Tibial artery (tissue), 4 donors: ENCODE data around the gene RNF40.
"Not testable (repeated sequence)": the region's sequence is repeated elsewhere in the genome, so short reads cannot be mapped to it uniquely, and the experiment has no call there.

Experiments
- DNase-seq, 2 donors: peaks; one replicate each; pipeline ENCODE4 v3.0.0-alpha.2; 2019
- H3K27ac ChIP-seq, 2 donors: fragments of 200-600 bp; sonication (generic) in 1 of 2; 1 replicate in 1 of 2; 2 replicates in 1 of 2; pipeline ENCODE4 v1.5.1; 2018 to 2019; ENCODE audit warnings: mild to moderate bottlenecking in 1 of 2
- H3K27me3 ChIP-seq, 2 donors: fragments of 200-600 bp; sonication (generic) in 1 of 2; one replicate each; pipeline versions ENCODE4 v1.5.1 to v1.6.0; 2016 to 2019
- H3K36me3 ChIP-seq, 3 donors: fragments of 200-600 bp; sonication (generic) in 2 of 3; one replicate each; pipeline ENCODE4 v1.5.1; 2016 to 2019; ENCODE audit warnings: mild to moderate bottlenecking in 2 of 3
- H3K4me1 ChIP-seq, 4 donors: fragments of 200-600 bp; sonication (generic) in 2 of 4; 1 replicate in 3 of 4; 2 replicates in 1 of 4; pipeline ENCODE4 v1.5.1; 2016 to 2019
- H3K4me3 ChIP-seq, 2 donors: fragments of 200-600 bp; sonication (generic) in 1 of 2; 1 replicate in 1 of 2; 2 replicates in 1 of 2; pipeline ENCODE4 v1.5.1; 2018 to 2019; ENCODE audit warnings: mild to moderate bottlenecking in 2 of 2
- H3K9me3 ChIP-seq, 3 donors: fragments of 200-600 bp; sonication (generic) in 1 of 3; one replicate each; pipeline ENCODE4 v1.5.1; 2016 to 2019
- intact Hi-C: fragments of 100-400 bp; cut with DNase I; formaldehyde crosslinking; loops from one replicate; pipeline ENCODE4 v1.15.0; 2023; ENCODE audit warnings: low total_unique reads
- TF ChIP-seq, protein P1 (sequence below), 2 experiments: fragments of 200-600 bp in 1 of 2; fragments of 450-650 bp in 1 of 2; IDR thresholded peaks; one replicate each; pipeline ENCODE4 v1.5.1; 2017 to 2019; ENCODE audit warnings: antibody characterized with exemption in 2 of 2, mild to moderate bottlenecking in 1 of 2, moderate library complexity in 1 of 2

Gene RNF40

GRCh38 chr16:30797670-30798309 is 35.7 kb downstream of the RNF40 start:
- DNase-seq, result no peak
- H3K36me3 ChIP-seq, result no peaks in the 10 kb centered on the region
- TF ChIP-seq, protein P1, sequence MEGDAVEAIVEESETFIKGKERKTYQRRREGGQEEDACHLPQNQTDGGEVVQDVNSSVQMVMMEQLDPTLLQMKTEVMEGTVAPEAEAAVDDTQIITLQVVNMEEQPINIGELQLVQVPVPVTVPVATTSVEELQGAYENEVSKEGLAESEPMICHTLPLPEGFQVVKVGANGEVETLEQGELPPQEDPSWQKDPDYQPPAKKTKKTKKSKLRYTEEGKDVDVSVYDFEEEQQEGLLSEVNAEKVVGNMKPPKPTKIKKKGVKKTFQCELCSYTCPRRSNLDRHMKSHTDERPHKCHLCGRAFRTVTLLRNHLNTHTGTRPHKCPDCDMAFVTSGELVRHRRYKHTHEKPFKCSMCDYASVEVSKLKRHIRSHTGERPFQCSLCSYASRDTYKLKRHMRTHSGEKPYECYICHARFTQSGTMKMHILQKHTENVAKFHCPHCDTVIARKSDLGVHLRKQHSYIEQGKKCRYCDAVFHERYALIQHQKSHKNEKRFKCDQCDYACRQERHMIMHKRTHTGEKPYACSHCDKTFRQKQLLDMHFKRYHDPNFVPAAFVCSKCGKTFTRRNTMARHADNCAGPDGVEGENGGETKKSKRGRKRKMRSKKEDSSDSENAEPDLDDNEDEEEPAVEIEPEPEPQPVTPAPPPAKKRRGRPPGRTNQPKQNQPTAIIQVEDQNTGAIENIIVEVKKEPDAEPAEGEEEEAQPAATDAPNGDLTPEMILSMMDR (IDR thresholded peaks at IDR 0.05), result no peak
- no peak overlapping the region for H3K4me3 ChIP-seq
- H3K27me3 ChIP-seq, result no peaks in the 10 kb centered on the region
- H3K4me1 ChIP-seq, result no peaks in the 10 kb centered on the region
- intact Hi-C loops, result loop anchor here (10.0 kb wide), 1 partner anchor 77 kb away; no protein-coding TSS in a partner anchor
- no peak overlapping the region for H3K27ac ChIP-seq
- H3K9me3 ChIP-seq, result no peaks in the 10 kb centered on the region

DNA sequence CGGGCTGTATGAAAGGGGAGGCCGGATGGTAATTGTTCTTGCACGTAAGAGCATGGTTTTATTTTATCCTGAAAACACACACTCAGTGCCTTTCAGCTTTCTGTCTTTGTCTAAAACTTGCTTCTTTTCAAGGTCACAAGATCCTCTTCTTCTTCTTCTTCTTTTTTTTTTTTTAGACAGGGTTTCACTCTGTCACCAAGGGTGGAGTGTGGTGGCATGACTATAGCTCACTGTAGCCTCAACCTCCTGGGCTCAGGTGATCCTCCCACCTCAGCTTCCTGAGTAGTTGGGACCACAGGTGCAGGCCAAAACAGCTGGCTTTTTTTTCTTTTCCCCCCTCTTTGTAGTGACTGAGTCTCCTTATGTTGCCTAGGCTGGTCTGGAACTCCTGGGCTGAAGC is 40.8 kb downstream of the RNF40 start:
- Histone ChIP-seq H3K27ac (no peak overlapping the region), H3K36me3 (no peaks in the 10 kb centered on the region), H3K9me3 (no peaks in the 10 kb centered on the region), H3K4me3 (no peak overlapping the region), H3K4me1 (peaks cover 0 to 22% (median 10%) of the 10 kb centered on the region in 4 donors), H3K27me3 (no peaks in the 10 kb centered on the region)
- DNase-seq, result no peak
- intact Hi-C loops, result loop anchor here (10.0 kb wide), 1 partner anchor 58 kb away; the partner anchor contains the start of gene PHKG2
- TF ChIP-seq, protein P1 (IDR thresholded peaks at IDR 0.05), result no peak

- intact Hi-C loops, result loop anchor here (10.0 kb wide), 1 partner anchor 60 kb away; the partner anchor contains the start of gene PHKG2
- no peaks in the 10 kb centered on the region for H3K36me3 ChIP-seq
- peaks cover 0 to 22% (median 10%) of the 10 kb centered on the region in 4 donors for H3K4me1 ChIP-seq
- no peaks in the 10 kb centered on the region for H3K9me3 ChIP-seq
- TF ChIP-seq, protein P1 (IDR thresholded peaks at IDR 0.05), result no peak
- no peaks in the 10 kb centered on the region for H3K27me3 ChIP-seq
- peak overlapping the region; percentile 92 to 93 for H3K27ac ChIP-seq
- DNase-seq, result no peak
- peak overlapping the region; percentile 69 to 90 for H3K4me3 ChIP-seq
These were observed 42.9 kb downstream of the RNF40 start for GRCh38 chr16:30805056-30805369.

GRCh38 chr16:30805370-30806169 is 43.4 kb downstream of the RNF40 start:
- Histone ChIP-seq H3K4me1 (peaks cover 0 to 22% (median 10%) of the 10 kb centered on the region in 4 donors), H3K36me3 (no peaks in the 10 kb centered on the region), H3K27ac (peak overlapping the region; percentile 92 to 93), H3K27me3 (no peaks in the 10 kb centered on the region), H3K9me3 (no peaks in the 10 kb centered on the region), H3K4me3 (peak overlapping the region; percentile 69 to 90)
- intact Hi-C loops, result loop anchor here (10.0 kb wide), 1 partner anchor 61 kb away; the partner anchor contains the start of gene PHKG2
- DNase-seq, result peak; percentile 86 to 92
- TF ChIP-seq, protein P1 (IDR thresholded peaks at IDR 0.05), result no peak

DNA sequence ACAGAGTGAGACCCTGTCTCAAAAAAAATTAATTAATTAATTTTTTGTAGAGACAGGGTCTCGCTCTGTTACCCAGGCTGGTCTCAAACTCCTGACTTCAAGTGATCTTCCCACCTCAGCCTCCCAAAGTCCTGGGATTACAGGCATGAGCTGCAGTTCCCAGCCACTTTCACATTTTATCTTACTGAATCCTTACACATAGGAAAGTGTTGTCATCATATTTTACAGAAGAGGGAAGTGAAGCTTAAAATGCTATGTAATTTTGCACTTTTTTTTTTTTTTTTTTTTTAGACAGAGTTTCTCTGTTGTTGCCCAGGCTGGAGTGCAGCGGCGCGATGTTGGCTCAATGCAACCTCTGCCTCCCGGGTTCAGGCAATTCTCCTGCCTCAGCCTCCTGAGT is 46.0 kb downstream of the RNF40 start:
- H3K27me3 ChIP-seq, result no peaks in the 10 kb centered on the region
- no peak for DNase-seq
- H3K27ac ChIP-seq, result no peak overlapping the region
- H3K4me3 ChIP-seq, result no peak overlapping the region
- H3K4me1 ChIP-seq, result peaks cover 0 to 22% (median 10%) of the 10 kb centered on the region in 4 donors
- H3K9me3 ChIP-seq, result no peaks in the 10 kb centered on the region
- TF ChIP-seq, protein P1 (IDR thresholded peaks at IDR 0.05), result no peak
- intact Hi-C loops, result loop anchor here (10.0 kb wide), 1 partner anchor 63 kb away; the partner anchor contains the start of gene PHKG2
- H3K36me3 ChIP-seq, result no peaks in the 10 kb centered on the region

- not testable (repeated sequence) for H3K27ac ChIP-seq, DNase-seq, H3K9me3 ChIP-seq, H3K4me3 ChIP-seq, H3K36me3 ChIP-seq, H3K27me3 ChIP-seq
- H3K4me1 ChIP-seq, result peaks cover 0 to 27% (median 12%) of the 10 kb centered on the region in 4 donors
- intact Hi-C loops, result loop anchor here (10.0 kb wide), 1 partner anchor 64 kb away; the partner anchor contains the start of gene PHKG2
These were observed 46.8 kb downstream of the RNF40 start for GRCh38 chr16:30808890-30809426.

DNA sequence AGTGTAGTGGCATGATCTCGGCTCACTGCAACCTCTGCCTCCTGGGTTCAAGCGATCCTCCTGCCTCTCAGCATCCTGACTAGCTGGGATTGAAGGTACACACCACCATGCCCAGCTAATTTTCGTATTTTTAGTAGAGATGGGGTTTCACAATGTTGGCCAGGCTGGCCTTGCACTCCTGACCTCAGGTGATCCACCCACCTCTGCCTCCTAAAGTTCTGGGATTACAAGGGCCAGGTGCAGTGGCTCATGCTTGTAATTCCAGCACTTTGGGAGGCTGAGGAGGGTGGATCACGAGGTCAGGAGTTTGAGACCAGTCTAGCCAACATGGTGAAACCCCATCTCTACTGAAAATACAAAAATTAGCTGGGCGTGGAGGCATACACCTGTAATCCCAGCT is 47.6 kb downstream of the RNF40 start:
- H3K27me3 ChIP-seq, DNase-seq, H3K36me3 ChIP-seq, H3K27ac ChIP-seq, H3K9me3 ChIP-seq, H3K4me3 ChIP-seq: not testable (repeated sequence)
- peaks cover 0 to 27% (median 13%) of the 10 kb centered on the region in 4 donors for H3K4me1 ChIP-seq
- intact Hi-C loops, result loop anchor here (10.0 kb wide), 1 partner anchor 65 kb away; the partner anchor contains the start of gene PHKG2
